MM.1S (cell line): ENCODE results near the gene SETBP1.

Source experiments
- DNase-seq: peaks from one replicate; pipeline ENCODE4 v3.0.0-alpha.2; 2015
- H2AFZ ChIP-seq: fragments of 300-600 bp; sonication (generic); 2 replicates; pipeline ENCODE4 v1.6.0; 2016; ENCODE audit warnings: antibody characterized with exemption, low read length
- H3F3A ChIP-seq: fragments of 300-600 bp; sonication (generic); 2 replicates; pipeline ENCODE4 v1.6.1; 2016; ENCODE audit warnings: mild to moderate bottlenecking, antibody characterized with exemption, low read length, moderate library complexity, mixed read lengths; ENCODE audit not compliant: insufficient read depth
- H3K27ac ChIP-seq: fragments of 300-600 bp; sonication (generic); 2 replicates; pipeline ENCODE4 v1.5.1; 2016; ENCODE audit warnings: mild to moderate bottlenecking, low read length
- H3K27me3 ChIP-seq: fragments of 300-600 bp; sonication (generic); replicated peaks from 2 replicates; pipeline ENCODE4 v1.6.0; 2016; ENCODE audit warnings: low read length; ENCODE audit not compliant: insufficient read depth
- H3K36me3 ChIP-seq: fragments of 300-600 bp; sonication (generic); replicated peaks from 2 replicates; pipeline ENCODE4 v1.6.1; 2016; ENCODE audit warnings: mild to moderate bottlenecking, low read length, mixed read lengths; ENCODE audit not compliant: insufficient read depth
- H3K4me1 ChIP-seq: fragments of 300-600 bp; sonication (generic); 2 replicates; pipeline ENCODE4 v1.6.1; 2016; ENCODE audit warnings: low read length, mixed read lengths
- H3K4me2 ChIP-seq: fragments of 300-600 bp; sonication (generic); 2 replicates; pipeline ENCODE4 v1.6.0; 2016; ENCODE audit warnings: low read depth, low read length
- H3K4me3 ChIP-seq: fragments of 300-600 bp; sonication (generic); 2 replicates; pipeline ENCODE4 v1.5.1; 2016; ENCODE audit warnings: low read length, mixed read lengths
- H3K79me2 ChIP-seq: fragments of 300-600 bp; sonication (generic); 2 replicates; pipeline ENCODE4 v1.6.1; 2016; ENCODE audit warnings: mixed run types, low read length, mixed read lengths
- H3K9ac ChIP-seq: fragments of 300-600 bp; sonication (generic); 2 replicates; pipeline ENCODE4 v1.6.1; 2016; ENCODE audit warnings: low read length, mixed read lengths
- H3K9me2 ChIP-seq: fragments of 300-600 bp; sonication (generic); replicated peaks from 2 replicates; pipeline ENCODE4 v1.6.1; 2016; ENCODE audit warnings: mild to moderate bottlenecking, low read length, mixed read lengths; ENCODE audit not compliant: insufficient read depth
- H3K9me3 ChIP-seq: fragments of 300-600 bp; sonication (generic); replicated peaks from 2 replicates; pipeline ENCODE4 v1.6.1; 2016; ENCODE audit warnings: mild to moderate bottlenecking, low read length, mixed read lengths; ENCODE audit not compliant: insufficient read depth
- H4K20me1 ChIP-seq: fragments of 300-600 bp; sonication (generic); 2 replicates; pipeline ENCODE4 v1.6.1; 2016; ENCODE audit warnings: mild to moderate bottlenecking, low read length, moderate library complexity, mixed read lengths; ENCODE audit not compliant: insufficient read depth
- CTCF ChIP-seq: fragments of 300-600 bp; sonication (generic); IDR thresholded peaks from 2 replicates; pipeline ENCODE4 v1.5.1; 2016; ENCODE audit warnings: antibody characterized with exemption, low read length, mixed read lengths
- EZH2 ChIP-seq: fragments of 300-600 bp; sonication (generic); optimal IDR thresholded peaks from 2 replicates; pipeline ENCODE3; 2017; ENCODE audit warnings: low read depth, mild to moderate bottlenecking, antibody characterized with exemption, low read length, mixed read lengths
- EZH2phosphoT487 ChIP-seq: fragments of 300-600 bp; sonication (generic); IDR thresholded peaks from 2 replicates; pipeline ENCODE4 v1.6.1; 2018; ENCODE audit warnings: antibody characterized with exemption, low read length

SETBP1 gene

GRCh38 chr18:45040879-45041278 lies 360.2 kb downstream of the SETBP1 start:
- no peaks in the 10 kb centered on the region for H3F3A ChIP-seq
- no peak overlapping the region for H3K9ac ChIP-seq
- no peak overlapping the region for H3K4me3 ChIP-seq
- H2AFZ ChIP-seq = no peak overlapping the region
- H3K4me1 ChIP-seq = no peaks in the 10 kb centered on the region
- no peak for TF ChIP-seq EZH2phosphoT487
- H3K9me3 ChIP-seq = no peaks in the 10 kb centered on the region
- no peaks in the 10 kb centered on the region; the same call in 1 of the 2 replicates for H3K36me3 ChIP-seq
- no peak overlapping the region for H3K27ac ChIP-seq
- no peaks in the 10 kb centered on the region for H3K79me2 ChIP-seq
- no peaks in the 10 kb centered on the region for H3K9me2 ChIP-seq
- no peaks in the 10 kb centered on the region for H3K27me3 ChIP-seq
- no peak for DNase-seq
- H4K20me1 ChIP-seq = no peaks in the 10 kb centered on the region
- no peak overlapping the region for H3K4me2 ChIP-seq

GRCh38 chr18:45044787-45045186 lies 364.1 kb downstream of the SETBP1 start:
- no peaks in the 10 kb centered on the region for H3K36me3 ChIP-seq
- H3K9me2 ChIP-seq = no peaks in the 10 kb centered on the region
- H3K27me3 ChIP-seq = no peaks in the 10 kb centered on the region
- TF ChIP-seq EZH2phosphoT487 (no peak), CTCF (no peak), EZH2 (no peak)
- no peaks in the 10 kb centered on the region for H3F3A ChIP-seq
- no peak overlapping the region for H3K4me2 ChIP-seq
- H3K9me3 ChIP-seq = no peaks in the 10 kb centered on the region
- no peaks in the 10 kb centered on the region for H3K79me2 ChIP-seq
- no peaks in the 10 kb centered on the region for H4K20me1 ChIP-seq
- no peak overlapping the region for H3K4me3 ChIP-seq
- H3K4me1 ChIP-seq = no peaks in the 10 kb centered on the region
- no peak for DNase-seq
- H2AFZ ChIP-seq = no peak overlapping the region
- H3K27ac ChIP-seq = no peak overlapping the region
- no peak overlapping the region for H3K9ac ChIP-seq

- Histone ChIP-seq H3K4me3 (no peak overlapping the region), H3K9me2 (no peaks in the 10 kb centered on the region), H3K9me3 (no peaks in the 10 kb centered on the region), H3K79me2 (no peaks in the 10 kb centered on the region), H3K36me3 (no peaks in the 10 kb centered on the region), H3K9ac (no peak overlapping the region), H3K4me1 (no peaks in the 10 kb centered on the region), H3K27ac (no peak overlapping the region), H3K4me2 (no peak overlapping the region), H3F3A (no peaks in the 10 kb centered on the region), H4K20me1 (no peaks in the 10 kb centered on the region), H3K27me3 (no peaks in the 10 kb centered on the region), H2AFZ (no peak overlapping the region)
- TF ChIP-seq EZH2 (no peak), EZH2phosphoT487 (no peak), CTCF (no peak)
- no peak for DNase-seq
These were observed 365.5 kb downstream of the SETBP1 start for GRCh38 chr18:45046228-45046627.

GRCh38 chr18:45046961-45047360 lies 366.3 kb downstream of the SETBP1 start:
- Histone ChIP-seq H3K79me2 (no peaks in the 10 kb centered on the region), H3K9ac (no peak overlapping the region), H3K4me3 (no peak overlapping the region), H3K9me2 (no peaks in the 10 kb centered on the region), H3K27me3 (no peaks in the 10 kb centered on the region), H3K4me1 (no peaks in the 10 kb centered on the region), H2AFZ (no peak overlapping the region), H3K36me3 (no peaks in the 10 kb centered on the region), H4K20me1 (no peaks in the 10 kb centered on the region), H3K9me3 (no peaks in the 10 kb centered on the region), H3K27ac (no peak overlapping the region), H3K4me2 (no peak overlapping the region), H3F3A (no peaks in the 10 kb centered on the region)
- TF ChIP-seq EZH2 = no peak
- no peak for TF ChIP-seq EZH2phosphoT487
- no peak for TF ChIP-seq CTCF
- no peak for DNase-seq
